Adrenal gland (tissue), 12 donors: Measurements from ENCODE around the gene DOP1A. TPM values are rescaled to one million over a fixed set of nuclear protein-coding genes. Genes with fewer than 3 reads are reported as not detected.

Source experiments
- DNase-seq, 7 donors: peaks; one replicate each; pipeline ENCODE4 v3.0.0-alpha.2; 2019 to 2020
- H3K27ac ChIP-seq, 5 donors: fragments of 200-600 bp; sonication (generic) in 4 of 5; 1 replicate in 3 of 5; 2 replicates in 2 of 5; pipeline versions ENCODE4 v1.5.1 to v1.8.0; 2016 to 2020; ENCODE audit warnings: mild to moderate bottlenecking in 1 of 5
- H3K27me3 ChIP-seq: fragments of 200-600 bp; 2 replicates; pipeline ENCODE4 v1.8.0; 2021
- H3K36me3 ChIP-seq, 2 donors: fragments of 200-600 bp; replicated peaks in 1 of 2; 1 replicate in 1 of 2; 2 replicates in 1 of 2; pipeline versions ENCODE4 v1.5.1 to v1.8.0; 2018 to 2022
- H3K4me1 ChIP-seq, 2 donors: fragments of 200-600 bp; replicated peaks in 1 of 2; 1 replicate in 1 of 2; 2 replicates in 1 of 2; pipeline versions ENCODE4 v1.5.1 to v1.8.0; 2018 to 2021
- H3K4me3 ChIP-seq, 4 donors: fragments of 200-600 bp; sonication (generic) in 3 of 4; one replicate each; pipeline ENCODE4 v1.5.1; 2016 to 2018
- H3K9me3 ChIP-seq, 3 donors: fragments of 200-600 bp; sonication (generic) in 1 of 3; replicated peaks in 1 of 3; 1 replicate in 2 of 3; 2 replicates in 1 of 3; pipeline versions ENCODE4 v1.5.1 to v1.8.0; 2016 to 2021
- CTCF ChIP-seq, 6 experiments: fragments of 450-650 bp in 4 of 6; fragments of 200-600 bp in 2 of 6; sonication (generic) in 1 of 6; IDR thresholded peaks; 1 replicate in 5 of 6; 2 replicates in 1 of 6; pipeline versions ENCODE4 v1.5.1 to v1.8.0; 2016 to 2021; ENCODE audit warnings: antibody characterized with exemption in 6 of 6, mild to moderate bottlenecking in 2 of 6, moderate library complexity in 1 of 6
- POLR2A ChIP-seq, 2 donors: fragments of 450-650 bp; IDR thresholded peaks; one replicate each; pipeline ENCODE4 v1.6.1; 2017; ENCODE audit warnings: antibody characterized with exemption in 2 of 2, mild to moderate bottlenecking in 2 of 2, moderate library complexity in 1 of 2
- WGBS, 4 donors: extraction: QIAGEN DNeasy Blood & Tissue Kit in 2 of 4; methylation state at CpG; one replicate each; pipeline versions ENCODE4 v1.1.5 to v1.1.7; 2013 to 2017; 5-methylcytosine and 5-hydroxymethylcytosine counted together
- intact Hi-C, 2 donors: fragments of 100-400 bp; cut with DNase I; formaldehyde crosslinking; loops; one replicate each; pipeline versions ENCODE4 v1.14.1 to v1.15.0; 2022 to 2023
- polyA plus RNA-seq, 3 donors: library from polyadenylated mRNA; stranded (reverse); fragments of 200-250 nt in 2 of 3; fragments of 350-450 nt in 1 of 3; fragmentation: Illumina TruSeq in 1 of 3; extraction: RNeasy Lipid Tissue Mini Kit (QIAGEN cat#74804) in 1 of 3; gene quantifications; one replicate each; pipeline ENCODE4 v1.2.3, GENCODE V29; 2013 to 2014
- total RNA-seq, 9 donors: library from RNA; depleted of rRNA in 4 of 9; stranded (reverse); fragments of >200 nt in 4 of 9; fragments of 120-200 nt in 1 of 9; fragmentation: NEBNext Ultra II Directional in 1 of 9; extraction: Animal tissue kit (Norgen Biotek cat#: 25700) in 1 of 9; gene quantifications; one replicate each; pipeline versions ENCODE4 v1.1.0 to v1.2.4, GENCODE V29; 2013 to 2023
- donor health status: healthy with polysubstance abuse.
- donor health status: Bipolar disorder and iron deficiency.
- donor health status: DM: yes; HTN: yes; CAD: no.
- donor health status: DM: no; HTN: no; CAD: no.
- donor health status: DM: no; HTN: no; CAD: no.
- donor health status: DM: yes; HTN: yes; CAD: no.

Gene DOP1A
- total and polyA plus RNA-seq, 12 donors: 11.3 to 33.6 (median 17.8) TPM

DNA sequence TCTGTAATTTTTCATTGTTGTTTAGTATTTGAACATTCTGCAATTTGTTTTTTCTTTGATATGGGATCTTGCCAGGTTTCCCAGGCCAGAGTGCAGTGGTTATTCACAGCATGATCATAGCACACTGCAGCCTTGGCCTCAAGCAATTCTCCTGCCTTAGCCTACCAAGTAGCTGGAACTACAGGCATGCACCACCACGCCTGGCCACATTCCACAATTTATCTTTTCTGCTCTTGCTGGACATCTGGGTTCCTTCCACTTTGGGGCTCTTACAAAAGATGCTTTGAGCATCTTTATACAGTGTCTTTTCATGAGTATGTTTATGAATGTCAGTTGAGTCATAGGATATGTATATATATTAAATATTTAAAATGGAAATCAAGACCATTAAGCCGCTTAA, 83.6 kb downstream of the DOP1A start:
- WGBS, 4 donors: 90 to 97% (median 96%) methylated on average over 2 of the region's 2 CpGs
- DNase-seq: no peak
- H3K9me3 ChIP-seq: no peaks in the 10 kb centered on the region
- intact Hi-C loops: no loop called here
- no peaks in the 10 kb centered on the region for H3K27me3 ChIP-seq
- TF ChIP-seq POLR2A (IDR thresholded peaks at IDR 0.05) (no peak), CTCF (IDR thresholded peaks at IDR 0.05) (no peak)
- no peak overlapping the region for H3K27ac ChIP-seq
- no peaks in the 10 kb centered on the region for H3K4me1 ChIP-seq
- peaks cover 0 to 17% of the 10 kb centered on the region in 2 donors for H3K36me3 ChIP-seq
- H3K4me3 ChIP-seq: no peak overlapping the region

GRCh38 chr6:83152913-83153312, 85.4 kb downstream of the DOP1A start:
- intact Hi-C loops: no loop called here
- Histone ChIP-seq H3K9me3 (no peaks in the 10 kb centered on the region), H3K27me3 (no peaks in the 10 kb centered on the region), H3K27ac (no peak overlapping the region), H3K4me3 (no peak overlapping the region), H3K4me1 (no peaks in the 10 kb centered on the region), H3K36me3 (peaks cover 0 to 17% of the 10 kb centered on the region in 2 donors)
- WGBS, 4 donors: 65 to 100% (median 91%) methylated on average over 1 of the region's 1 CpG
- TF ChIP-seq POLR2A (IDR thresholded peaks at IDR 0.05) (no peak), CTCF (IDR thresholded peaks at IDR 0.05) (no peak)
- no peak for DNase-seq

- H3K36me3 ChIP-seq: peaks cover 0 to 13% of the 10 kb centered on the region in 2 donors
- H3K4me1 ChIP-seq: no peaks in the 10 kb centered on the region
- no peak for DNase-seq
- H3K27me3 ChIP-seq: no peaks in the 10 kb centered on the region
- intact Hi-C loops: no loop called here
- 83 to 91% (median 86%) methylated on average over 4 of the region's 4 CpGs for WGBS, 4 donors
- no peak overlapping the region for H3K4me3 ChIP-seq
- H3K9me3 ChIP-seq: no peaks in the 10 kb centered on the region
- no peak overlapping the region for H3K27ac ChIP-seq
- TF ChIP-seq POLR2A (IDR thresholded peaks at IDR 0.05) (no peak), CTCF (IDR thresholded peaks at IDR 0.05) (no peak)
Measured at GRCh38 chr6:83153883-83154521, 86.5 kb downstream of the DOP1A start.

GRCh38 chr6:83155794-83156193, 88.3 kb downstream of the DOP1A start:
- WGBS, 4 donors: 80 to 98% (median 83%) methylated on average over 2 of the region's 2 CpGs
- no peak for DNase-seq
- Histone ChIP-seq H3K36me3 (peaks cover 0 to 19% of the 10 kb centered on the region in 2 donors), H3K4me3 (no peak overlapping the region), H3K27ac (no peak overlapping the region), H3K4me1 (peaks cover 0 to 13% of the 10 kb centered on the region in 2 donors), H3K27me3 (no peaks in the 10 kb centered on the region), H3K9me3 (no peaks in the 10 kb centered on the region)
- intact Hi-C loops: no loop called here
- no peak for TF ChIP-seq POLR2A (IDR thresholded peaks at IDR 0.05)
- no peak for TF ChIP-seq CTCF (IDR thresholded peaks at IDR 0.05)
